Cardiac fibroblast (primary cell): Measurements from ENCODE around the gene ARHGAP26.

Experiments
- DNase-seq, 2 donors: peaks; one replicate each; pipeline versions ENCODE4 v3.0.0 to v3.0.0-alpha.2; 2010; ENCODE audit warnings: low read depth in 2 of 2
- H3K4me3 ChIP-seq, 2 donors: replicated peaks in 1 of 2; 1 replicate in 1 of 2; 2 replicates in 1 of 2; pipeline ENCODE4 v1.5.1; 2011; ENCODE audit warnings: low read depth in 2 of 2, low read length in 2 of 2, mild to moderate bottlenecking in 2 of 2, moderate library complexity in 1 of 2
- TF ChIP-seq, protein P1 (sequence below): IDR thresholded peaks from one replicate; pipeline ENCODE4 v1.5.1; 2011; ENCODE audit warnings: low read depth, mild to moderate bottlenecking, low read length, inconsistent platforms

ARHGAP26 gene

DNA sequence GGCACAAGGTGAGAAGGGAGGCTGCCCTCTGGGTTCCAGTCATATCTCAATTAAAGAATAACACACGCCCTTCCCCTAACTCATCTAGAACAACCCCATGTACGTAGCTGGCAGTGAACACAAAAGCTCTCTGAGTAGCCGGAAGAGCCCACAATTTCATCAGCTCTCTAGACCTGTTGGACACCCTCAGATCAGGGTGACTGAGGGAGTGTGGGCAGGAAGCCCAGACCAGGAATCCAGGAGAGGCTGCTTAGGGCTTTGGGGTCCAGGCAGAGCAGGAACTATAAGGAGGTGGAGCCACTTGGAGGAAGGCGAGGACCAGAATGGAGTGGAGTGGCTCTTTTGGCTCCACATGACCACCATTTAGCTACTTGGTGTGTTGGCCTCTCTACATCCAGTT lies 395.9 kb downstream of the ARHGAP26 start:
- TF ChIP-seq, protein P1, sequence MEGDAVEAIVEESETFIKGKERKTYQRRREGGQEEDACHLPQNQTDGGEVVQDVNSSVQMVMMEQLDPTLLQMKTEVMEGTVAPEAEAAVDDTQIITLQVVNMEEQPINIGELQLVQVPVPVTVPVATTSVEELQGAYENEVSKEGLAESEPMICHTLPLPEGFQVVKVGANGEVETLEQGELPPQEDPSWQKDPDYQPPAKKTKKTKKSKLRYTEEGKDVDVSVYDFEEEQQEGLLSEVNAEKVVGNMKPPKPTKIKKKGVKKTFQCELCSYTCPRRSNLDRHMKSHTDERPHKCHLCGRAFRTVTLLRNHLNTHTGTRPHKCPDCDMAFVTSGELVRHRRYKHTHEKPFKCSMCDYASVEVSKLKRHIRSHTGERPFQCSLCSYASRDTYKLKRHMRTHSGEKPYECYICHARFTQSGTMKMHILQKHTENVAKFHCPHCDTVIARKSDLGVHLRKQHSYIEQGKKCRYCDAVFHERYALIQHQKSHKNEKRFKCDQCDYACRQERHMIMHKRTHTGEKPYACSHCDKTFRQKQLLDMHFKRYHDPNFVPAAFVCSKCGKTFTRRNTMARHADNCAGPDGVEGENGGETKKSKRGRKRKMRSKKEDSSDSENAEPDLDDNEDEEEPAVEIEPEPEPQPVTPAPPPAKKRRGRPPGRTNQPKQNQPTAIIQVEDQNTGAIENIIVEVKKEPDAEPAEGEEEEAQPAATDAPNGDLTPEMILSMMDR, result no peak
- H3K4me3 ChIP-seq, result no peak overlapping the region
- no peak for DNase-seq

DNA sequence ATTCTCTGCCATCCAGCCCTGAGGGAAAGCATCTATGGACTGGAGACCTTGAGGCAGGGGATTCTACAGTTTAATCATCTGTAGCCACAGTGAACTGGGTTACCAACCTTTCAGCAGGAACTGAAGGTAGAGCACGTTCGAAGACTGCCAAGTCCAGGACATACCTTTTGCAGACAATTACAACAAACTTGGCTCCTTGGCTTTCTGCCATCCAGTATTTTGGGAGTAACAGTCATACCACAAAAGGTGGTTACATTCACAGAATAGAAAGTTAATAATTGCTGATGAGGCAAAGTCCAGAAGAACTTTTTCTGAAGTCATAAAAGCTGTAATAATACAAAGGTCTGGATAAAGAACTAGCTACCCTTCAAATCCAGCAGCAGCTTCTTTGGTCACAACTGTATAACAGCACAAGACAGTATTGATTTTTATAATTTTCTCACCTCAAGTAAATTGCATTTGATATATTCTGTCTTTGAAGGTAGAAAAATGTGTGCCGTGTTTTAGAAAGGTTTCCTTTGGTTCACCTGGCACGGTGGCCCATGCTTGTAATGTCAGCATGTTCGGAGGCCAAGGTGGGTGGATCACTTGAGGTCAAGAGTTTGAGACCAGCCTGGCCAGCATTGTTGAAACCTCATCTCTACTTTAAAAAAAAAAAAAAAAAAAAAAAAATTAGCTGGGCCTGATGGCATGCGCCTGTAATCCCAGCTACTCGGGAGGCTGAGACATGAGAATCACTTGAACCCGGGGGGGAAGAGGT lies 396.7 kb downstream of the ARHGAP26 start:
- no peak overlapping the region for H3K4me3 ChIP-seq
- TF ChIP-seq, protein P1, result no peak
- DNase-seq, result no peak

DNA sequence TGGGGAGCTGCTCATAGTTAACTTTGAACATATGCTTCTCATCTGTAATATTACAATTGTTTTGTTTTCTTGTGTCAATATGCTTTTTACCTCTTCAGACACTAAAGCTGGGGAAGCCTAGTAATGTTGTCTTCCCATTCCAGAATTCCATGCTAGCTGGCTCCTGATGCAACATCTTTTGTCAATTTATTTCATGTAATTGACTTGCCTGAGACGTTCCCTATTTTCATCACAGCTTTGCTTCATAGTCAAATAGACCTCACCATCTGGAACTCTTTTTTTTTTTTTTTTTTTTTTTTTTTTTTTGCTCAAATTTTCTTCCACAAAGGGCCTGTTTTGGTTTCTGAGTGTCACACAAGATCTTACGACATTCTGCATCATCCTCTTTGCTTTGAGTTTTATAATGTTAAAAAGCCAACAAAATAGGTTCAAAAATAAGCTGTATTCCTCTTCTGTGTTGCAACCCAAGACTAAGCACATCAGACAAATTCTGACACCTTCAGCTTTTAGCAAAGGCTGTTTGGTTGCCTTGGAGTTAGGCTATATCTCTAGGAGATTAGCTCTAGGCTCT lies 398.1 kb downstream of the ARHGAP26 start:
- no peak for DNase-seq
- H3K4me3 ChIP-seq, result no peak overlapping the region
- TF ChIP-seq, protein P1, result no peak

DNA sequence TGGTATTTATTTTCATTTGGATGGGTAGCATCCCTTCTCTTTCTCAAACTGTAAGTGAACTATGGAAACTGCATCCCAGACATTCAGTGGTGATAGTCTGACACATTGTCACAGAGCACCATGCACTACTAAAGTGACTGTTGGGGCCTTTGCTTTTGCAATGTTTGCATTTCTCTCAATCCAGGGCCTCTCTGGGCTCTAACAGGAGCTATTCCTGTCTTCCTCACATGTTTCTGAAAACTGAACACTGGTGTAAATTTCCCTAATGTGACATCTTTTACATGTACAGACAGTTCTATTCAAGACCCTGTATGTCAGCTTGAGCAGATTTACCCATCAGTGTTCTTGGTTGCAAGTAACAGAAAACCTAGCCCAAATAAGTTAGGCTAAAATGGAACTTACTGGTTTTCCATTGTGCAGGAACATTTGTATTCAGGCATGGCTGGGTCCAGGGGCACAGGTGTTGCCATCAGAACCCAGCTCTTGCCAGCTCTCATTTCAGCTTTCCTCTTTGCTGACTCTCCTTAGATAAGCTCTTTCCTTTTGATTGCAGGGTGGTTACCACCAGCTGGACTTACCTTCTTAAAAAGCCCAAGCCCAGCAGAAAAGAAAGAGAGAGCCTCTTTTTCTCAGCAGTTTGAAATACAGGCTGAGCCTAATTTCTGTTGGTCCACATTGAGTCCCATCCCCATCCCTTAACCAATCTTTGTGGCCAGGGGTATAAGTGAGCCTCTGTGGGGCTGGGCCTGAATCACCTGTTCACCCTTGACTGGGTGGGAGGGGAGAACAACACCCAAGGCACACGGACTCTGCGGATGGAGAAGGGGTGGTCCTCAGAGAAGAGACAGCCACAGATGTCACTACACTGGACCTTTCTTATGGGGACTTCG lies 399.0 kb downstream of the ARHGAP26 start:
- TF ChIP-seq, protein P1, result no peak
- no peak overlapping the region for H3K4me3 ChIP-seq
- DNase-seq, result no peak

DNA sequence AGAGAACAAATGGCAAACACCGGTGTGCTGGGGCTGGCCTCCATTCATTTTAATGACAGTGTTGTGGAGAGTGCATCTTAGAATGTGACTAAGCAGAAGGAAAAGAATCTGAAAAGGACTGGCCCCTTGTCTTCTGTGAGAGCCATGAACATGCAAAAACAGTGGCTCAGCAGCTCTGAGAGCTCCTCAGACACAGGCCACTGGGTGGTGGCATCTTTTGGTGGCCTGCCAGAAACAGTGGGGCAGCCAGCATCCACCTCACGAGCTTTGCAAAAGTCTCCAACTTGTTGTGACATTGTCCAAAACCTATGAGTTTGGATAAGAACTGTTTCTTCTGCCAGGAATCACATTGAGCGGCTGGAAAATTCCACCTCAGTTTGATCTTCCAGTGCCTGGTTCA lies 399.9 kb downstream of the ARHGAP26 start:
- DNase-seq, result no peak
- H3K4me3 ChIP-seq, result no peak overlapping the region
- TF ChIP-seq, protein P1, result no peak

DNA sequence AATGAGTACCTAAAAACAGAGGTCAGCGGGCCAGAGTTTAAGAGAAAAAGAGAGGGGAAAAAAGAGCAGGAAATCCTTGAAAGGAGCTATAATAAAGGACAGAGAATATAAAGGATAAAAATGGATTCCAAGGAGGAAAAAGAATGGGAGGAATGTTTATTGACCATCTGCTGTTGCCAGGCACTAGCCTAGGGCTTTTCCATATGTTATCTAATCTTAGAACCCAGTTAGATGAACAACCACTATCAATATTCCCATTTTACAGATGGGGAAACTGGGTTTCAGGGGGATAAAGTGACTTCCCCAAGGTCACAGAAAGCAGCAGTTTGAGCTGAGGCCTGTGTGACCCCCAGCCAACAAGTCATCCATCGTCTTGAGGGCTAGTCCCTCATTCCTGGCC lies 400.8 kb downstream of the ARHGAP26 start:
- no peak for DNase-seq
- no peak overlapping the region for H3K4me3 ChIP-seq

More for the DNA sequence above, 400.8 kb downstream of the ARHGAP26 start:
- TF ChIP-seq, protein P1, result no peak
